Ascending aorta (tissue), 2 donors: ENCODE measurements around the gene TLR5. TPM values are rescaled to one million over a fixed set of nuclear protein-coding genes. Genes with fewer than 3 reads are reported as not detected.

Experiments
- DNase-seq, 2 donors: peaks; one replicate each; pipeline ENCODE4 v3.0.0-alpha.2; 2019; ENCODE audit warnings: low spot score in 2 of 2
- H3K27ac ChIP-seq, 2 donors: fragments of 200-600 bp; sonication (generic); one replicate each; pipeline ENCODE4 v1.5.1; 2016 to 2017; ENCODE audit warnings: mild to moderate bottlenecking in 1 of 2
- H3K27me3 ChIP-seq: fragments of 200-600 bp; sonication (generic); one replicate; pipeline ENCODE4 v1.5.1; 2017
- H3K36me3 ChIP-seq, 2 donors: fragments of 200-600 bp; sonication (generic); one replicate each; pipeline ENCODE4 v1.5.1; 2016
- H3K4me1 ChIP-seq, 2 donors: fragments of 200-600 bp; sonication (generic); one replicate each; pipeline ENCODE4 v1.5.1; 2016 to 2017; ENCODE audit warnings: mild to moderate bottlenecking in 1 of 2
- H3K4me3 ChIP-seq, 2 donors: fragments of 200-600 bp; sonication (generic); one replicate each; pipeline ENCODE4 v1.5.1; 2016 to 2017; ENCODE audit warnings: mild to moderate bottlenecking in 1 of 2
- H3K9me3 ChIP-seq, 2 donors: fragments of 200-600 bp; sonication (generic); one replicate each; pipeline ENCODE4 v1.5.1; 2016
- CTCF ChIP-seq, 3 experiments: fragments of 200-600 bp in 2 of 3; fragments of 450-650 bp in 1 of 3; sonication (generic) in 2 of 3; IDR thresholded peaks; one replicate each; pipeline ENCODE4 v1.5.1; 2016 to 2019; ENCODE audit warnings: antibody characterized with exemption in 3 of 3, mild to moderate bottlenecking in 1 of 3, moderate library complexity in 1 of 3
- intact Hi-C: fragments of 100-400 bp; cut with DNase I; formaldehyde crosslinking; loops from one replicate; pipeline ENCODE4 v1.15.1; 2023
- total RNA-seq: library from RNA; depleted of rRNA; stranded (reverse); fragments of >200 nt; gene quantifications from one replicate; pipeline ENCODE4 v1.1.0, GENCODE V29; 2016

TLR5 gene
- total RNA-seq, 1 donor from 2014 or later: 3.9 TPM

- Histone ChIP-seq H3K4me3 (peak overlapping the region; percentile 46 to 69), H3K27me3 (no peaks in the 10 kb centered on the region), H3K9me3 (peaks cover under 1 to 2% of the 10 kb centered on the region in 2 donors), H3K27ac (peak overlapping the region in 1 of 2 donors; percentile 32), H3K4me1 (peaks cover 0 to 9% of the 10 kb centered on the region in 2 donors), H3K36me3 (no peaks in the 10 kb centered on the region)
- no peak for DNase-seq
- intact Hi-C loops: no loop called here
- TF ChIP-seq CTCF (IDR thresholded peaks at IDR 0.05): no peak
Measured at GRCh38 chr1:223142269-223142668, 779 bp downstream of the TLR5 start.

- H3K4me3 ChIP-seq: no peak overlapping the region
- no peak for DNase-seq
- no peaks in the 10 kb centered on the region for H3K9me3 ChIP-seq
- H3K27ac ChIP-seq: no peak overlapping the region
- no peak for TF ChIP-seq CTCF (IDR thresholded peaks at IDR 0.05)
- intact Hi-C loops: no loop called here
- H3K36me3 ChIP-seq: no peaks in the 10 kb centered on the region
- no peaks in the 10 kb centered on the region for H3K27me3 ChIP-seq
- H3K4me1 ChIP-seq: peaks cover 0 to 9% of the 10 kb centered on the region in 2 donors
Measured at GRCh38 chr1:223140611-223141405, 2.2 kb downstream of the TLR5 start.

GRCh38 chr1:223137455-223138085 lies 5.5 kb downstream of the TLR5 start:
- no peak for DNase-seq
- intact Hi-C loops: loop anchor here (5.0 to 10.0 kb wide), 2 partner anchors 227 to 295 kb away; partner anchors contain the start of gene SUSD4
- H3K27ac ChIP-seq: no peak overlapping the region

GRCh38 chr1:223136086-223136485 lies 7.0 kb downstream of the TLR5 start:
- H3K27ac ChIP-seq: no peak overlapping the region
- intact Hi-C loops: loop anchor here (5.0 to 10.0 kb wide), 2 partner anchors 229 to 296 kb away; partner anchors contain the start of gene SUSD4
- no peak for TF ChIP-seq CTCF (IDR thresholded peaks at IDR 0.05)
- no peaks in the 10 kb centered on the region for H3K9me3 ChIP-seq
- no peaks in the 10 kb centered on the region for H3K27me3 ChIP-seq
- no peak overlapping the region for H3K4me3 ChIP-seq
- DNase-seq: no peak
- H3K36me3 ChIP-seq: no peaks in the 10 kb centered on the region
- H3K4me1 ChIP-seq: peaks cover 3 to 10% of the 10 kb centered on the region in 2 donors

More at GRCh38 chr1:223137455-223138085, 5.5 kb downstream of the TLR5 start:
- H3K4me3 ChIP-seq: no peak overlapping the region
- H3K27me3 ChIP-seq: no peaks in the 10 kb centered on the region
- TF ChIP-seq CTCF (IDR thresholded peaks at IDR 0.05): no peak
- no peaks in the 10 kb centered on the region for H3K36me3 ChIP-seq
- peaks cover 3 to 10% of the 10 kb centered on the region in 2 donors for H3K4me1 ChIP-seq
- H3K9me3 ChIP-seq: no peaks in the 10 kb centered on the region

GRCh38 chr1:223135176-223135942 lies 7.7 kb downstream of the TLR5 start:
- Histone ChIP-seq H3K36me3 (no peaks in the 10 kb centered on the region), H3K9me3 (no peaks in the 10 kb centered on the region), H3K4me1 (peaks cover 3 to 10% of the 10 kb centered on the region in 2 donors), H3K27ac (peak overlapping the region; percentile 60 to 64), H3K27me3 (no peaks in the 10 kb centered on the region), H3K4me3 (no peak overlapping the region)
- intact Hi-C loops: loop anchor here (1.0 to 10.0 kb wide), 3 partner anchors 8 to 297 kb away; partner anchors contain the start of genes SUSD4 and TLR5
- DNase-seq: peak in 1 of 2 donors; percentile 79
- no peak for TF ChIP-seq CTCF (IDR thresholded peaks at IDR 0.05)
